H1 (cell line): Measurements from ENCODE around the gene TEKTIP1. TPM values are rescaled to one million over a fixed set of nuclear protein-coding genes. Genes with fewer than 3 reads are reported as not detected.

ENCODE experiments used
- CTCF ChIA-PET: fragments of 300-600 bp; sonication (Branson Sonifier 250); formaldehyde crosslinking; loops from one replicate; lab custom pipeline; 2021; ENCODE audit not compliant: partially characterized antibody; lab: Charles Lee
- POLR2A ChIA-PET: fragments of 300-600 bp; sonication (Branson Sonifier 250); formaldehyde crosslinking; loops from one replicate; lab custom pipeline; 2021; ENCODE audit warnings: inconsistent platforms; ENCODE audit not compliant: partially characterized antibody; lab: Charles Lee
- DNase-seq, 2 experiments: peaks; one replicate each; pipeline versions ENCODE4 v3.0.0 to v3.0.0-alpha.2; 2010 to 2022; ENCODE audit warnings: low spot score in 2 of 2, low read depth in 1 of 2, mixed read lengths in 1 of 2
- FAIRE-seq: peaks from 2 replicates; lab custom pipeline; 2011; peaks lifted over from hg19 to GRCh38; lab: Jason Lieb, UNC
- H2AFZ ChIP-seq: 2 replicates; pipeline ENCODE4 v1.8.1; 2012; ENCODE audit warnings: low read length, inconsistent platforms
- H2AK5ac ChIP-seq: 2 replicates; pipeline ENCODE4 v1.6.1; 2013; ENCODE audit warnings: low read depth, low read length
- H2BK120ac ChIP-seq: replicated peaks from 2 replicates; pipeline ENCODE3; 2013; ENCODE audit warnings: low read depth, low read length, inconsistent platforms
- H2BK12ac ChIP-seq: 2 replicates; pipeline ENCODE4 v1.6.1; 2013; ENCODE audit warnings: low read depth, low read length
- H2BK15ac ChIP-seq: 2 replicates; pipeline ENCODE4 v1.6.1; 2013; ENCODE audit warnings: low read length
- H2BK20ac ChIP-seq: 2 replicates; pipeline ENCODE4 v1.6.1; 2013; ENCODE audit warnings: low read length
- H2BK5ac ChIP-seq: 2 replicates; pipeline ENCODE4 v1.6.1; 2013; ENCODE audit warnings: low read depth, low read length
- H3K14ac ChIP-seq: 2 replicates; pipeline ENCODE4 v1.6.1; 2013; ENCODE audit warnings: inconsistent platforms; ENCODE audit not compliant: insufficient read length
- H3K18ac ChIP-seq: 2 replicates; pipeline ENCODE4 v1.6.1; 2013; ENCODE audit warnings: low read length; ENCODE audit errors: extremely low read depth
- H3K23ac ChIP-seq: 2 replicates; pipeline ENCODE4 v1.6.1; 2013; ENCODE audit warnings: inconsistent platforms; ENCODE audit not compliant: insufficient read length
- H3K23me2 ChIP-seq: 2 replicates; pipeline ENCODE4 v1.6.1; 2013; ENCODE audit warnings: low read depth, low read length
- H3K27ac ChIP-seq: 2 replicates; pipeline ENCODE4 v1.6.1; 2011; ENCODE audit warnings: low read depth, low read length, inconsistent platforms
- H3K27me3 ChIP-seq, 4 experiments: replicated peaks in 1 of 4; 1 replicate in 1 of 4; 2 replicates in 3 of 4; pipeline versions ENCODE4 v1.6.1 to v1.8.1; 2011 to 2013; ENCODE audit warnings: low read length in 3 of 4, mild to moderate bottlenecking in 3 of 4, inconsistent platforms in 2 of 4, mixed read lengths in 2 of 4, moderate library complexity in 1 of 4; ENCODE audit not compliant: control insufficient read depth in 3 of 4, insufficient read depth in 3 of 4; ENCODE audit errors: extremely low read depth in 1 of 4
- H3K36me3 ChIP-seq, 4 experiments: 2 replicates each; pipeline versions ENCODE4 v1.6.1 to v1.8.1; 2011 to 2013; ENCODE audit warnings: mild to moderate bottlenecking in 4 of 4, low read length in 3 of 4, moderate library complexity in 2 of 4, control low read depth in 1 of 4, inconsistent platforms in 1 of 4; ENCODE audit not compliant: insufficient read depth in 4 of 4, control insufficient read depth in 2 of 4
- H3K4ac ChIP-seq: replicated peaks from 2 replicates; pipeline ENCODE3; 2013; ENCODE audit warnings: low read length, low read depth, mixed read lengths, inconsistent platforms; ENCODE audit not compliant: insufficient read length
- H3K4me1 ChIP-seq, 4 experiments: replicated peaks in 1 of 4; 1 replicate in 1 of 4; 2 replicates in 3 of 4; pipeline versions ENCODE4 v1.6.1 to v1.8.1; 2011 to 2013; ENCODE audit warnings: low read length in 3 of 4, inconsistent platforms in 2 of 4, mixed read lengths in 1 of 4; ENCODE audit not compliant: insufficient read depth in 4 of 4, control insufficient read depth in 3 of 4
- H3K4me2 ChIP-seq, 2 experiments: 2 replicates each; pipeline versions ENCODE4 v1.6.1 to v1.8.1; 2011 to 2013; ENCODE audit warnings: low read depth in 2 of 2, low read length in 2 of 2, control low read depth in 1 of 2, inconsistent platforms in 1 of 2, mild to moderate bottlenecking in 1 of 2; ENCODE audit not compliant: insufficient read depth in 1 of 2
- H3K4me3 ChIP-seq, 4 experiments: fragments of 200-600, 300-600 bp in 1 of 4; sonication (generic), shearing (Covaris generic), sonication (Bioruptor Twin) in 1 of 4; 2 replicates each; pipeline versions ENCODE4 v1.5.1 to v1.8.1; 2011 to 2016; ENCODE audit warnings: low read length in 4 of 4, low read depth in 3 of 4, control low read depth in 2 of 4, inconsistent platforms in 2 of 4, mild to moderate bottlenecking in 2 of 4, mixed read lengths in 1 of 4, moderate library complexity in 1 of 4; ENCODE audit not compliant: insufficient read depth in 2 of 4; ENCODE audit errors: extremely low read depth in 1 of 4
- H3K56ac ChIP-seq: replicated peaks from 2 replicates; pipeline ENCODE3; 2013; ENCODE audit warnings: low read depth, mild to moderate bottlenecking, mixed read lengths, low read length, inconsistent platforms; ENCODE audit not compliant: insufficient read length
- H3K79me1 ChIP-seq: 2 replicates; pipeline ENCODE4 v1.6.1; 2013; ENCODE audit warnings: low read depth, low read length, control low read depth
- H3K79me2 ChIP-seq, 2 experiments: 2 replicates each; pipeline versions ENCODE4 v1.6.1 to v1.8.1; 2012 to 2013; ENCODE audit warnings: low read length in 2 of 2, mild to moderate bottlenecking in 2 of 2, inconsistent platforms in 1 of 2; ENCODE audit not compliant: insufficient read depth in 2 of 2, control insufficient read depth in 1 of 2
- H3K9ac ChIP-seq, 4 experiments: replicated peaks in 1 of 4; 1 replicate in 1 of 4; 2 replicates in 3 of 4; pipeline versions ENCODE4 v1.6.1 to v1.8.1; 2011 to 2013; ENCODE audit warnings: low read depth in 3 of 4, low read length in 3 of 4, control low read depth in 2 of 4, mild to moderate bottlenecking in 2 of 4, moderate library complexity in 2 of 4, inconsistent platforms in 1 of 4; ENCODE audit errors: extremely low read depth in 1 of 4
- H3K9me3 ChIP-seq, 2 experiments: 2 replicates each; pipeline versions ENCODE4 v1.6.1 to v1.8.1; 2012 to 2013; ENCODE audit warnings: mild to moderate bottlenecking in 2 of 2, moderate library complexity in 2 of 2, control low read depth in 1 of 2, inconsistent platforms in 1 of 2, low read depth in 1 of 2, low read length in 1 of 2, mixed read lengths in 1 of 2; ENCODE audit not compliant: insufficient read depth in 2 of 2
- H4K20me1 ChIP-seq, 2 experiments: replicated peaks in 1 of 2; 2 replicates each; pipeline versions ENCODE3 to v1.8.1; 2011 to 2013; ENCODE audit warnings: inconsistent platforms in 2 of 2, low read length in 2 of 2, mild to moderate bottlenecking in 1 of 2; ENCODE audit not compliant: insufficient read depth in 2 of 2, control insufficient read depth in 1 of 2
- H4K5ac ChIP-seq: 2 replicates; pipeline ENCODE4 v1.6.1; 2013; ENCODE audit warnings: low read length, low read depth, mixed read lengths, inconsistent platforms; ENCODE audit not compliant: insufficient read length
- H4K8ac ChIP-seq: 2 replicates; pipeline ENCODE4 v1.8.0; 2013; ENCODE audit warnings: mild to moderate bottlenecking, moderate library complexity, low read length, inconsistent platforms; ENCODE audit not compliant: insufficient read depth; ENCODE audit errors: extremely low read depth
- H4K91ac ChIP-seq: replicated peaks from 2 replicates; pipeline ENCODE3; 2013; ENCODE audit warnings: low read length, mixed read lengths, inconsistent platforms; ENCODE audit not compliant: insufficient read length
- EGR1 ChIP-seq: IDR thresholded peaks from 2 replicates; pipeline ENCODE4 v1.6.1; 2011; ENCODE audit warnings: low read depth, low read length, borderline replicate concordance
- EZH2 ChIP-seq: fragments of 200-600 bp; sonication (generic); IDR thresholded peaks from 2 replicates; pipeline ENCODE4 v1.7.1; 2012; ENCODE audit warnings: low read depth, mild to moderate bottlenecking, moderate library complexity, low read length, inconsistent platforms; ENCODE audit not compliant: severe bottlenecking
- GABPA ChIP-seq: IDR thresholded peaks from 2 replicates; pipeline ENCODE4 v1.6.1; 2011; ENCODE audit warnings: mild to moderate bottlenecking, low read length, moderate library complexity, borderline replicate concordance; ENCODE audit not compliant: insufficient read depth
- GTF2F1 ChIP-seq: IDR thresholded peaks from 2 replicates; pipeline ENCODE4 v1.6.1; 2012; ENCODE audit warnings: low read depth, low read length, improper control_type of control experiment, borderline replicate concordance
- KDM4A ChIP-seq: IDR thresholded peaks from one replicate; pipeline ENCODE4 v1.7.1; 2012; ENCODE audit warnings: low read depth, mild to moderate bottlenecking, moderate library complexity, low read length, inconsistent platforms; ENCODE audit not compliant: severe bottlenecking
- KDM5A ChIP-seq: fragments of 200-600 bp; IDR thresholded peaks from 2 replicates; pipeline ENCODE4 v1.7.1; 2012; ENCODE audit warnings: mild to moderate bottlenecking, low read length, inconsistent platforms, mixed read lengths
- MAFK ChIP-seq: IDR thresholded peaks from 2 replicates; pipeline ENCODE4 v1.6.1; 2012; ENCODE audit warnings: low read depth, mild to moderate bottlenecking, improper control_type of control experiment, low read length
- RAD21 ChIP-seq, 2 experiments: IDR thresholded peaks in 1 of 2; conservative IDR thresholded peaks in 1 of 2; 2 replicates each; pipeline ENCODE4 v1.6.1; 2011; ENCODE audit warnings: low read depth in 2 of 2, low read length in 2 of 2, improper control_type of control experiment in 1 of 2, inconsistent platforms in 1 of 2, mild to moderate bottlenecking in 1 of 2, moderate library complexity in 1 of 2
- RFX5 ChIP-seq: IDR thresholded peaks from 2 replicates; pipeline ENCODE4 v1.6.1; 2011; ENCODE audit warnings: low read depth, low read length, improper control_type of control experiment, borderline replicate concordance
- RNF2 ChIP-seq: fragments of 200-900, 300-1000 bp; sonication (generic); IDR thresholded peaks from 2 replicates; pipeline ENCODE4 v1.7.1; 2016; ENCODE audit warnings: borderline replicate concordance, low read depth, mild to moderate bottlenecking, antibody characterized with exemption, low read length; ENCODE audit not compliant: poor library complexity, severe bottlenecking; ENCODE audit errors: missing control alignments
- SAP30 ChIP-seq: fragments of 300-600 bp; sonication (generic); IDR thresholded peaks from 2 replicates; pipeline ENCODE4 v1.7.1; 2012; ENCODE audit warnings: low read length, moderate library complexity, mild to moderate bottlenecking, inconsistent platforms; ENCODE audit not compliant: insufficient read depth, insufficient replicate concordance
- ZNF274 ChIP-seq: IDR thresholded peaks from 2 replicates; pipeline ENCODE4 v1.7.0; 2012; ENCODE audit warnings: low read length, borderline replicate concordance; ENCODE audit errors: extremely low read depth
- WGBS, 2 experiments: shearing (Covaris generic) in 1 of 2; methylation state at CpG; one replicate each; pipeline versions ENCODE4 v1.1.6 to v1.1.7; 2013 to 2015; ENCODE audit warnings: low lambda C conversion rate in 2 of 2, mixed read lengths in 2 of 2, inconsistent platforms in 1 of 2, low coverage in 1 of 2, missing lambda C conversion rate in 1 of 2; ENCODE audit not compliant: insufficient replicate concordance in 2 of 2, insufficient coverage in 1 of 2, insufficient read length in 1 of 2; ENCODE audit errors: extremely low coverage in 1 of 2, missing lambda C conversion rate in 1 of 2; 5-methylcytosine and 5-hydroxymethylcytosine counted together
- polyA plus RNA-seq, 7 experiments: library from polyadenylated mRNA; depleted of rRNA in 3 of 7; stranded (reverse) in 5 of 7; unstranded in 2 of 7; fragments of >200 nt in 5 of 7; fragments of 200-250 nt in 2 of 7; gene quantifications; 1 replicate in 5 of 7; 2 replicates in 1 of 7; 4 replicates in 1 of 7; pipeline versions ENCODE4 v1.2.1 to v1.2.3, GENCODE V29; 2011 to 2013; ENCODE audit warnings: missing spikeins in 2 of 7, mixed read lengths in 2 of 7
- total RNA-seq: library from RNA; stranded (reverse); fragmentation: NEBNext Ultra II Directional; extraction: Animal tissue kit (Norgen Biotek cat#: 25700); gene quantifications from 2 replicates; pipeline ENCODE4 v1.2.1, GENCODE V29; 2021

TEKTIP1 gene
- total and polyA plus RNA-seq, 2 of the 8 experiments (the other 6 are each of a cell fraction or from before 2014, with no cell fraction given) = 1.1 TPM; not detected in 1

DNA sequence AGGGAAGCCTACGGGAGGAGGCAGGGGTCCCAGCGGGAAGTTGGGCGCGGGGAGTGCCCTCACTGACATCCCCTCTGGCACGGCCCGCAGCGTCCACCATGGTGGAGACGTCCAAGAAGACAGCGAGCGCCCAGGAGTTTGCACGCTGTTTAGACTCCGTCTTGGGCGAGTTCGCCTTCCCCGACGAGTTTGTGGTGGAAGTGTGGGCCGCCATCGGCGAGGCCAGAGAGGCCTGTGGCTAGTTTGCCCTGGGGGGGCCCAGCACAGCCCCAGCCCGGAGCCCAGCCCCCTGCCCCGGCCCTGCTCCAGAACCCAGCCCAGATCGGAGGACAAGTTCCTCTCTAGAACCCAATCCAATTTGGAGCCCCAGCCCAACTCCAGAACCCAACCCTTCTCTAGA is 51.0 kb downstream of the TEKTIP1 start:
- CTCF ChIA-PET = interaction anchor here (0.5 to 3.9 kb wide), 9 partner anchors 9 to 232 kb away, joined by 3 to 29 read pairs (median 3); partner anchors contain the start of gene TJP3
- Histone ChIP-seq H2BK120ac (no peak overlapping the region), H3K9ac (no peak overlapping the region), H3K18ac (no peak overlapping the region), H3K9me3 (peaks cover 4 to 9% of the 10 kb centered on the region in 2 experiments; a peak in 3 of 4 replicates), H2AK5ac (no peak overlapping the region), H3K4ac (no peak overlapping the region), H3K23me2 (peaks cover 5% of the 10 kb centered on the region; the same call in 1 of the 2 replicates), H3K79me2 (no peaks in the 10 kb centered on the region), H3K4me1 (peaks cover 0 to 4% (median 0%) of the 10 kb centered on the region in 4 experiments; a peak in 3 of 7 replicates), H3K27me3 (peaks cover 10 to 21% (median 15%) of the 10 kb centered on the region in 4 experiments; a peak in 6 of 7 replicates), H3K14ac (no peak overlapping the region), H4K91ac (no peak overlapping the region), H2AFZ (no peak overlapping the region), H2BK12ac (no peak overlapping the region), H4K8ac (no peak overlapping the region), H3K23ac (no peak overlapping the region), H3K36me3 (no peaks in the 10 kb centered on the region), H2BK15ac (no peak overlapping the region), H2BK5ac (no peak overlapping the region), H2BK20ac (no peak overlapping the region), H3K27ac (no peak overlapping the region), H3K79me1 (no peaks in the 10 kb centered on the region; the same call in 1 of the 2 replicates), H4K5ac (no peak overlapping the region), H3K4me3 (no peak overlapping the region), H3K56ac (no peak overlapping the region), H4K20me1 (peaks cover 0 to 2% of the 10 kb centered on the region in 2 experiments), H3K4me2 (no peak overlapping the region)
- 80% methylated on average over 14 of the region's 22 CpGs; no CpG with 5 or more reads in 1 of the 2 experiments for WGBS, 2 experiments
- FAIRE-seq (no peak), DNase-seq (no peak)
- POLR2A ChIA-PET = interaction anchor here (1.1 kb wide), 1 partner anchor 11 kb away, joined by 3 read pairs; no protein-coding TSS in a partner anchor
- TF ChIP-seq EGR1 = no peak
- TF ChIP-seq SAP30 = no peak
- no peak for TF ChIP-seq EZH2
- TF ChIP-seq GABPA = no peak
- TF ChIP-seq KDM5A = no peak
- no peak for TF ChIP-seq RAD21 (IDR thresholded peaks at IDR 0.05 in 1 of 2, conservative IDR thresholded peaks at IDR 0.05 in 1 of 2; ENCODE audit: low read depth in 2 of 2, low read length in 2 of 2)
- TF ChIP-seq MAFK = no peak
- no peak for TF ChIP-seq RNF2
- no peak for TF ChIP-seq GTF2F1
- no peak for TF ChIP-seq ZNF274
- TF ChIP-seq RFX5 = no peak
- TF ChIP-seq KDM4A = no peak
